Activated CD4-positive, CD25-positive, alpha-beta regulatory T cell treated with anti-CD3 and anti-CD28 coated beads, Interleukin-2, amount 50 U/mL, for 24 hours (primary cell): Measurements from ENCODE around the gene RNF130.

Source experiments
- ATAC-seq, 2 donors: fragments of 150-1000 bp; cut with Tn5 transposase; one replicate each; pipeline ENCODE4 v1.10.0; 2021; ENCODE audit warnings: mild to moderate bottlenecking in 1 of 2, moderate library complexity in 1 of 2

Gene RNF130

GRCh38 chr5:179912951-179913350, 158.6 kb downstream of the RNF130 start:
- ATAC-seq = no peak

DNA sequence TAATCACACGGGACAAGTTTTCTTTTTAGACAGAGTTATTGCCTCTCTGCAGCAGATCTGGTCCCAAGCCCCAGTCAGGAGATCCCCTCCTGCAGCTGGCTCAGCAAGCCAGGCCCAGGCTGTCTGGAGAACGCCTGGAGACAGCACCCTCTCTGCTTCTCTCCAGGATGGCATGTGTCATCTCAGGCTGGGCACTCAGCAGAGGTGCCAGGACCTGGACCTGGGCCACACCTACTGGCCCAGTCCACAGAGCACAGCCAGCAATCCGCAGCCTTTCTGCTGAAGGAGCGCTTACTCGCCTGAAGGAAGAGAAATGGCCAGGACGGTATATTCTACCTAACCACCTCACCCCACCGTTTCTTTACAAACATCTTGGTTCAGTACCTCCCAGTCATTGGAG, 159.2 kb downstream of the RNF130 start:
- no peak for ATAC-seq

- no peak for ATAC-seq
Measured at GRCh38 chr5:179909224-179909623, 162.3 kb downstream of the RNF130 start.

- ATAC-seq = no peak
Measured at GRCh38 chr5:179908528-179908927, 163.0 kb downstream of the RNF130 start.

DNA sequence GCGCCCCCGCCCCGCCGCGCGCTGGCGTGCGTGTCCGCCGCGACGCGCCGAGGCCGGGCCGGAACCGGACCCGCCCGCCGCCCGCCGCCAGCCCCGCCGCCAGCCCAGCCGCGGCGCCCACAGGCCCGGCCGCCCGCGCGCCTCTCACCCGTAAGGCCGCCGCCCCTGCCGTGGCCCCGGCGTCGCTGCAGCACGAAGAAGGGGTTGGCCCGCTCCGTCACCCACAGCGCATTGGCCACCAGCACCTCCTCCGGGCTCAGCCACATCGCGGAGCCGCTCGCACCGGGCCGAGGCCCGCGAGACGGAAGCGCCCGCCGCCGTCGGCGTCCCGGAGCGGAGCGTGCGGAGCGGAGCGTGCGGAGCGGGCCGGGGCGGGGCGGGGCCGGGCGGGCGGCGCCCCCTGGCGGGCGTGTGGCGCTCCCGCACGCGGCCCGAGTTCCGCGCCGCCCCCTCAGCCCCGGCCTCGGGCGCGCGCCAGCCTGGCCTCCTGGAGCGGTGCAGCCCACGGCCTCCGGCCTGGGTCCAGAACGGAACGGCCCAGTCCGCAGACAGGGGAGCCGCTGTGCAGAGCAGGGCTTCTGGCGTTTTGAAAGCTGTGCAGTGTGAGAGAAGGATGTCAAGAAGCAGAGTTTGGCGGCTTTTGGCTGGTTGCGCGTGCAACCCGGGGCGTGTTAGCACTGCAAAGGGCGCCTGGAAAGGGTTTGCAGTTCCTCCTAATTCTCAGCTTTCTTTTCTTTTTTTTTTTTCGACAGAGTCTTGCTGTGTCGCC, 163.8 kb downstream of the RNF130 start, which contains the start of gene TBC1D9B:
Gene TBC1D9B, minus strand, starts transcription at position 342 of the 769 bp plus-strand sequence. Its CDS starts 76 bp downstream, at position 266.
- peak; percentile 92 to 94 for ATAC-seq

DNA sequence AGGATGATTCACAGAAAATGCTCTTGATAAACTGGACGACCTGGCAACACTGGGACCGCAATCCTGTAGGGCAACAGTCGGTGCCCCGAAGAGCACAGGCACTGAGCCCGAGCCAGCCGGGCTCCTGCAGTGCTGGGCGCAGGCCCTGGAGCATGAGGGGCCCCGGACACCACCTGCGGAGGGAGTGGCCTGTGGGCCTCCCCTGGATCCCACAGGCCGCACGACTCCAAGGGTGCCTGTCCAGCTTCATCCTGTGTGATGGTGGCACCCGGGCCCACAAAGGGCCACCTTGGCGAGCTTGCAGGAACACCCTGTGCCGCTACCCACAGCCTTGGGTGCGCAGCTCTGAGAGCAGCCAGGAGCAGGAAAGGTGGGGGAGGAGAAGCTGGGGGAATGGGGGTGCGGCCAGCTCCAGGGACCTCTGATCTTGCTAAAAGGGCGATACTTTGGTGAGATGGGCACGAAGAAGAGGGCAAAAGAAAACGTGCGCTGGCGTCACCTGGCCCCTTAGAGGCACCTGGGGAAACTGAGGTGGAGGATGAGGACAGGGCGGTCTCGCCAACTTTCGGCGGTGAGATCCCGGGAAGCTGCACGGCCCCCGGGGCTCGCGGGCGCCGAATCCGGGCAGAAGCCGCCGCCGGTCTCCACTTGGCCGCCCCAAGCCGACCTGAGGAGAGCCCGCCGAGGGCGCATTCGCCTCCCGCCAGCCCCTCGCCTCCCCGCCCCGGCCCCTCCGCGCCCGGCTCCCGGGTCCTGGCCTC, 164.6 kb downstream of the RNF130 start:
- ATAC-seq = peak in 1 of 2 donors; percentile 11

GRCh38 chr5:179906294-179906794, 165.2 kb downstream of the RNF130 start:
- ATAC-seq = no peak

DNA sequence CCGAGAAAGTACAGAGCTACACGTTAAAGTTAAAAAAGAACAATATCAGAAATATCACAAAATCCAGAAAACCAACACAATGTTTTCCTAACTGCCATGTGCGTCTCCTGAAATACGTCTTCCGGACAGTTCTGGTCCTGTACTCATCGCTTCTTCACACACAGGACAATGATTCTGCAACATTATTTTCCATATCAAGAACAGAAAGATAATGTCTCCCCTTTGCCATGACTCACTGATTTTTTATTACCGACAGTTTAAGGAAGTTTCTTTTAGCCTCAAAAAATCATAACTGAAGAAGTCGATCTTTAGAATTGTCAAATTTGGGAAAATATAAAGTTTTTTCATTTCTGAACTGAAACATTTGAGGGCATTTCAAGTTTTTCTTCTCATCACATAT, 166.4 kb downstream of the RNF130 start:
- ATAC-seq = no peak
